Inferior parietal cortex (tissue), 1 donor: ENCODE results near the gene ZNF860.

ENCODE experiments used
- DNase-seq: peaks from one replicate; pipeline ENCODE4 v3.0.0-alpha.2; 2016; ENCODE audit errors: extremely low spot score

Gene ZNF860

DNA sequence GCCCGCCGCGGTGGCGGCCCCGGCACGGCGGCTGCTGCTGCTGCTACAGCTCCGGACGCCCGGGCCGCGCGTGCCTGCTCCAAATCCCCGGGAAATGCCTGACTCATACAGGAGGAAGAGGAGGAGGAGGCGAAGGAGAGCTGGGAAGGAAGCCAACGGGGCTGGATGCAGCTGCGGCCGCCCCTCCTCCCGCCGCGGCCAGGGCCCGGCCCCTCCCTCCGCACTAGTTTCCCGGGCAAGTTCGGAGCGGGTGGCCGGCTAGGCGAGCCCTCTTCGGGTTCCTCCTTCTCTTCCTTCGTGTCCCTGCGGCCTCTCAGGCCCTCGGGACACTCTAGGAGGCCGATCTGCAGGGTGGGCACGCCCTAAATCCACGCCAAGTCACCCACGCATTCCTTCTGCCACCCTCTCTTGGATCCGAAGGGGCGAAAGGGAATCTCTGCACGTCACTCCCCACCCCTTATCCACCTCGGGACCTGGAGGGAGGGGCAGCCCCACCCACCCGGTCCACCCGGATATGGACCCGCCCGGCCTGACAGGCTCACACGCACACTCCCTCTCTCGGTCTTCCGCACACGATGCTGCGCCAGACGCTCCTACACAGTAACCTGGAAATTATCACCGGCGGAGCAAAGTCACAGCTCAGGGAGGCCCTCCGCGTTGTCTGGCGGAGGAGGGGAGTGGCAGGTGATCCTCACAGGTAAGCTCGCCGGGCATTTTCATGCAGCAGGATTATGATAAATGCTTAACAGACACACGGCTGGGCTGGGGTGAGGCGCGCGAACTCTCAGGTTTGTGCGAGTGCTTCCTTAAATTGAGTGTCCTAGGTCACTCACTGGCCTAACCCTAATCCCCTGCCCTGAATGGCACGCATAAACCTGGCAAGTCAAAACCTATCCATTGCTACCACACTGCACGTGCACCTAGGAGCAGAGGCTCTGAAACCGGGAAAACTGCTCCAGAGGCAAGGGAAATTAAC lies at the start of gene ZNF860, which contains the start of gene OSBPL10:
TSS of gene ZNF860 (plus strand) at position 545 of the 976 bp plus-strand sequence. CDS start 7,330 bp downstream, outside the sequence.
TSS of gene OSBPL10 (minus strand) at position 57 of the 976 bp plus-strand sequence. CDS start 83 bp downstream, outside the sequence.
- peak; percentile 47 for DNase-seq

DNA sequence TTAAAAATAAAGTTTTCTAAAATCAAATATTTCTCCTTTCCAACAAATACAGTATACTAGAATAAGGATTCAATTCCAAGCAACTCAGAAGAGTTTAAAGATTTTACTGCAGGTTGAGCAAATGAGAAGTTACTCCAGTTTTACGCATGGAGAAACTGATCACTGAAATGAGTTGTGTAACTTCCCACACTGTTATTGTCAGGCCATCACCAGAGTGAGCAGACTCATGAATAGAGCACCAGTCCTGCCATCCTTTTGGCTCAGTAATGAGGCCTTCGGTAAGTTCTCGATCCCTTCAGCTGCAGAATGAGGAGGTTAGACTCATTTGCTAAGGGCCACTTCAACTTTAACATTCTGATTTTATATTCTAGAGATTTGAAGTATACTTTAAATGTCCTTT lies 48.6 kb upstream of the ZNF860 start:
- no peak for DNase-seq

DNA sequence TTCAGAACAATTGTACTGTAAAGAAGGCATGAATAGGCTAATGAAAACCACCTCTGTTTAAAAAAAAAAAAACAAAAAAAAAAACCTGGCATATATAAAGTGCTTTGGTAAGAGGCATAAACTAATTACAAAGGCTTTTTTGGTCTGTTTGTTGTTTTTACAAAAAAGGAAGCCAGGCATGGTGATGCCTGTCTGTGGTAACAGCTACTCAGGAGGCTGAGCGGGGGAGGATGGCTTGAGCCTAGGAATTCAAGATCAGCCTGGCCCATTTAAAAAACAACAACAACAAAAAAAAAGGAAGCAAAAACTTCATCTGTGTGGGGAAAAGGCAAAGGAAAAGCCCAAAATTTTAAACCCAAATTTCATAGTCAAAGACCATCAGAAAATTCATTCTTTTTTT lies 47.5 kb upstream of the ZNF860 start:
- DNase-seq, result no peak

DNA sequence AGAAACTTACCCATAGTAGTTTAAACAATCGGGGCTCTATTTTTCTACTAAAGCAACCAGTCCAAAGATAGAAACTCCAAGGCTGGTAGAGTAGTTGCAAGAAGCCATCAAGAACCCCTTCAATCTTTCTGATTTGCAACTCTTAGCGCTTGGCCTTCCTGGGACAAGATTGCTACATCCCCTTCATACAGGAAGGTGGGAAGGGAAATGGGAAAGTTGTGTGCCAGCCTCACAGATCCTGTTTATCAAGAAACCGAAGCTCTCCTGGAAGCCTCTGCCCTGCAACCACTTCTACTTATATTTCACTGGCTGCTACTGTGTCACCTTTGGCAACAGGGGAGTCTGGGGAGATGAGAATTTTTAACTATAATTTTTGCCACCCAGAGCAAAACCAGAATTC lies 46.7 kb upstream of the ZNF860 start:
- DNase-seq, result no peak

DNA sequence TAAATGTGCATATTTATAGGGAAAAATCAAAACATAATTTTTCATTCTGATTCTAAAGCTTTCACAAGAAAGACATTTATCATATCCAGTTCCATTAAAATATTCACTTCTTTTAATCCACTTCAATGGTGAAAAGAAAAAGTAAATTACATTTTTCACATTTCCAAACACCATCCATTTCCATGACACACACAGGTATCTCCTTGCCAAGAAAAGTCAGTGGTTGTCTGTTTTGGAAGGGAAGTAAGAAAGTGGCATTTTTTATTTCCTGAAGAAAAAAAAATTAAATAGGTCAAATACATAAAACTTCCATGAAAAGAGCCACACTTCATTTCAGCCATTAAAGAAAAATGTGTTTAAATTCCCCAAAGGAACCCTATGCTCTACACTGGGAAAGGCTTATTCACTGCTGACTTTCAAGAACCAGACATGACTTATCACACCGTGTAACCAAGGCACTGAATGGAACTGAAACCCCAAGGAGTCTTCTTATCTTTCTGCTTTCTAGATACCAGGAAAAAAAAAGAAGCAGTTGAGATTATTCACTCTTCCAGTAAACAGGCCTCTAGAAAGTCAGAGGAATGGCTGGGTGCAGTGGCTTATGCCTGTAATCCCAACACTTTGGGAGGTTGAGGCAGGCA lies 45.0 kb upstream of the ZNF860 start:
- no peak for DNase-seq

DNA sequence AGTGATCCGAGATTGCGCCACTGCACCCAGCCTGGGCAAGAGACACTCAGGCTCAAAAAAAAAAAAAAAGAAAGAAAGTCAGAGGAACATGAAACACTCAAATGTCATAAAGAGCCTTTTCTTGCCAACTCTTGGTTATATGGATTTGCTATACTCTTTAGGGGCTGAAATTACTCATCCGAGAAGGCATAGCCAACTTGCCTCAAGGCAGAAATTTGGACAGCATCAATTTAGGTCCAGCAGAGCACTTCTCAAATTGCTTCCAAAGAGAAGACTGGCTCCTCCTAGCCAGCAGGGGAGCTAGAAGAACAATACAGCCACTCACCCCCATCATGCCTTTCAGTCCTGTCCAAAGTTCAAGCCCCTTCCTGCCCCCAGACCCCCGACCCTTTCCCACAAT lies 44.3 kb upstream of the ZNF860 start:
- DNase-seq, result no peak

DNA sequence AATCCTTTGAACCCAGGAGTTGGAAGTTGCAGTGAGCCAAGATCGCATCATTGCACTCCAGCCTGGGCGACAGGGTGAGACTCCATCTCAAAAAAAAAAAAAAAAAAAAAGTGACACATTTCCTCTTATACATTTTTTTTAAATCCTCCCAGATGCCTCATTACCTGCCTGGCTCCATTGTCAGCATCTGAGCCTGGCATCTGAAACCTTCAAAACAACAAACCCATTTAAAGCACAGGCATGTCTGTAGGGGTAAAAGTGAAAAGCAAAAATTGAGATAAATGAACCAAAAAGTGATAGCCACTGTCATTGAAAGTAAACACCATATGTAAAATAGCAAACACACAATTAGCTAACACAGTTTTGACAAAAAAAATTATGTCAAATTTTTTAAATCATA lies 39.1 kb upstream of the ZNF860 start:
- no peak for DNase-seq

DNA sequence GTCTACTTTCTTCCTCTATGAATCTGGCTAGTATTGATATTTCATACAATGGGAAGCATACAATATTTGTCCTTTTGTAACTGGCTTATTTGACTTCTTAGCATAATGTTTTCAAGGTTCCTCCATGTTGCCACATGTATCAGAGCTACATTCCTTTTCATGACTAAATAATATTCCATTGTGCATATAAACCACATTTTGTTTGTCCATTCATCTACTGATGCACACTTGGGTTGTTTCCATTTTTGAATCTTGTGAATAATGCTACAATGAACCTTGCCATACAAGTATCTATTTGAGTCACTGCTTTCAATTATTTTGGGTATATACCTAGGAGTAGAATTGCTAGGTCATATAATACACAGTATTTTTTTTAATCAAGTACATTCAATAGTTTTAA lies 38.5 kb upstream of the ZNF860 start:
- DNase-seq, result no peak

DNA sequence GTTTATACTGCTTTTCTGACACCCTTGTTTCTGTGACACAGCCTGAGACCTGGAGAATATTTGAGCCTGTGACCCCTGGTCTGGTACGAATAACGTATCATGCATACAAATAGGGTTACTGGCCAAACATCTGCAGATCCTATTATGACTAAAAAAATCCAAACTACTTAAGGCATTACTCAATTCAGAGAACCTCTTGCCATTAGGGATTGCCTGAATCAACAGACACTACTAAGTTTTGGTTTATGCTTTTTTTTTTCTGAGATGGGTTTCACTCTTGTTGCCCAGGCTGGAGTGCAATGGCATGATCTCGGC lies 35.9 kb upstream of the ZNF860 start:
- no peak for DNase-seq

DNA sequence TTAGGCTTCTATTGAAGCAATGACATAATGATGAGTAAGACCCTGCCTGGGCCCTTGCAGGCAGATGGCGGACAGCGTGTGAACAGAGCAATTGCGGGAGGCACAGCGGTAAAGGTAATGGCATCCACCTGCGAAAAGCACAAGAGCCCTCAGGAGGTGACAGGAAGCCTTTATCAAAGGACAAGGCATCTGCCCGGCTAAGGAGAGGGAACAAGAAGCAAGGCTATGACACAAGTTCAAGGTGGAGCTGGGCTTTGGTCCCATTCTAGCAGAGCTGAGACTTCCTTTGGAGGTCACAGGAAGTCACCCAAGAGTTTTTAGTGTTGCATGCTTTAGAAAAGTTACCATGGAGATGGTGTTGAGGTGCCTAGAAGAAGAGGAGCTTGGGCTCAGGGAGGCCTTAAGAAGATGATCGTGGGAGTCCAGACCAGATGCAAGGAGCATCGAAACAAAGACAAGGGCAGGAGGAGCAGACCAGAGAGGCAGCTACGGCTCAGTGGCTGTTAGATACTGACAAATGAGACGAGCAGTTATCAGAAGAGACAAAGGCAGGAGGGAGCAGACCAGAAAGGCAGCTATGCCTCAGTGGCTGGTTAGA lies 35.0 kb upstream of the ZNF860 start:
- no peak for DNase-seq

DNA sequence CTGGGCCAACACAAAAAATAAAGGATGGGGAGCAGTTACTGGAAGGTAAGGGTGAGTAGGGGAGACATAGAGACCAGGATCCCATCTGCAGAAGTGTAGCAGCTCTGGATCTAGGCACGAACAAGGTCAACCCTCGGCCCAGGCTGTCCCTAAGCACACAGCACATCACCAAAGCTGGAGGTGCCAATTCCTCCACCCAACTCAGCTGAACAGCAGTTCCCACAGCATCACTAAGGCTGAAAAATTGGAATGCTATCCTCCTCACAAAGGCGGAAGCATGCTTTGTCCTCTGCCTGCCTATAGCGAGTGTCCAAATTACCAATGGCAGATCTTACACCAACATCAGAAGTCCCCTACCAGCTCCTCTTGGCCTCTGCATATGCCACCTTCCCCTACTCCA lies 34.4 kb upstream of the ZNF860 start:
- DNase-seq, result no peak

DNA sequence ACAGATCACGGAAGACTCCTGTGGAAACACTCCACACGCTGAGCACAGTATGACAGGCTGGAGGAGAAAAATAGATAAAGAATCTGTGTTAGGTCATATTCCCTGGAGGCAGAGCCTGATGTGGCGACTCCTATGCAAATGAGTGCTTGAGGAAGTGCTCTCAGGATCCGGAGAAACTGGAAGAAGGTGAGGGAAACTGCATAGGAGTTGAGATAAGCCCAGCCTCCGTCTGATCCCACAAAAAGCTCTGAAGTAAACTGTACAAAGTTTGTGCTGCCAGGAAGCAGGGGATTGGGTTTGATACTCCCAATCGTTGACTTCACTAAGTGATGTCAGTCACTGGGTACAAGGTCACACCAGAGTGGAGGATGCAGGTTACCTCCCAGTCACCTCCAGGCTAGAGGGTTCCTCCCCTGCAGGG lies 33.9 kb upstream of the ZNF860 start:
- no peak for DNase-seq

DNA sequence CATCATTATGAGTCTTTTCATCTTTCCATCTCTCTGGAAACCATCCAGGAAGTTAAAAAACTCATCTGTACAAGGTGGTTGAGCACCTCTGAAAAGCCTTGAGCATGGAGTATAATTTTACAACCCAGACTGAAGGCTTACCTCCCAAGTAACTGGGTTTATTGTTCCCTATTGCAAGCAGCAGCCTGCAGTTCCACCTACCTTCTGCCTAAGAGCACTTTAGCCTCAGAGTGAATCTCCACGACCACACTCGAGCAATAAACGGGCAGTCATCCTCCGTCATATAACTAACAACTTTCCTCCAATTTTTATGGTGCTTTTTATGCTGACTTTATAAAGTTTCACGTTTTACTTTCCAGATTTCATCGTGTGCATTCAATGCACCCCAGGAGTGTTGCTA lies 33.3 kb upstream of the ZNF860 start:
- no peak for DNase-seq

DNA sequence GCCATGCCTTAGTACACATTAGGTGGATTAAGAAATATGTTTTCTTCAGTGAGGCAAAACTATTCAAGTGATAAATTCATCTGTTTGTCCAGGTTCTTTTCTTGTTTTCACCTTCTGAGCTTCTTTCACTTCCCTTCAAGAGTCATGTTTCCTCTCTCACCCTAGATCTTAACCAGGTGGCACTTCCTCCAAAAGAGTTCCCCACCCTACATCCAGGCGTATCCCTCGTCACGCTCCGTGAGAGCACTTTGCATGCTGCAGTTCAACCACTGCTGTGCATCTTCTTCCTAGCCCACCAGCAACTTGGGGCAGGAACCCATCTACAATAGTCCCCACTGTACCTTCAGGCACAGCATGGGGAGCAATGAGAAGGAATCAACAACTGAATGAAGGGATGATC lies 29.3 kb upstream of the ZNF860 start:
- no peak for DNase-seq

DNA sequence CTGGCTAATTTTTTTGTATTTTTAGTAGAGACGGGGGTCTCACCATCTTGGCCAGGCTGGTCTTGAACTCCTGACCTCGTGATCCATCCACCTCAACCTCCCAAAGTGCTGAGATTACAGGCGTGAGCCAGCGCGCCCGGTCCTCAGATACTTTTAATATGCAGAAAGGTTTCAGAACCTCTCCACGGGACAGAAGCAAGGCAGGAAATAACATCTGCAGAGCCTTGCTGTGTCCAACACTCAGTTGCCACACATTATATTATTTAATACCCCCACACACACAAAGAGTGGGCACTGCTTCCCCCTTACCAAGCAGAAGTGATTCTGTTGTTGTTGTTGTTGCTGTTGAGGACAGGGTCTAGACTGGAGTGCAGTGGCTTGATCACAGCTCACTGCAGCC lies 28.5 kb upstream of the ZNF860 start:
- DNase-seq, result no peak

DNA sequence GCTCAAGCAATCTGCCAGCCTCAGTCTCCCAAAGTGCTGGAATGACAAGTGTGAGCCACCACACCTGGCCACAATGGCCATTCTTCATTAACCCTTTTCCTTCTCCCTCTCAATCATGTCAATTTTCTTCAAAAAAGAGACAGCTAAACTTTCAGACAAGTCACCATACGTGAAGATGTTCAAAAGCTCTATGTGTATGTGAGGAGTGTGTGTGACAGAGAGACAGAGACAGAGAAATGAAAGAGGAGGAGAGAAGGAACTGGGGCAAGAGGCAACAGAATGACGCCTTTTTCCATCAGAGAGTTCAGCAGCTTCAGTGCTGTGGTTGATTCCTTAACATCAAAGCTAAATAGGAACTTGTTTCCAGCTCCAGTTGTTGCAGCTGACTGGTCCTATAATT lies 27.9 kb upstream of the ZNF860 start:
- DNase-seq, result no peak

DNA sequence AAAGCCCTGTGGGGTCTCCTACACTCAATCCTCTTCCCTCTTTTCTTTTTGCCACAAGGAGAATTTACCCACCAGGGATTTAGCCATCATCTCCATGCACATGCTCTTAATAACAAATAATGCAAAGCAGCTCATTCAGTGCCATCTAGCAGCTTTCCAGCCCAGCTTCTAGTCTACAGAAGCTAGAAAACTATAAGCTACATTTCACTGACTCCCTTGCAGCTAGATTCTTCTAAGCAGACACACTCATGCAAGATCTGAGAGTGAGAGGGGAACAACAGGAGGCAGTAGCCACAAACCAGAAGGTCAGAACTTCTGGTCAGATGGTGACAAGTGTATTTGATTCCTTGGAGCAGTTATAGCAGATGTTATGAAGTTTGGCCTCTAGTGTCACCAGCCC lies 26.0 kb upstream of the ZNF860 start:
- no peak for DNase-seq

DNA sequence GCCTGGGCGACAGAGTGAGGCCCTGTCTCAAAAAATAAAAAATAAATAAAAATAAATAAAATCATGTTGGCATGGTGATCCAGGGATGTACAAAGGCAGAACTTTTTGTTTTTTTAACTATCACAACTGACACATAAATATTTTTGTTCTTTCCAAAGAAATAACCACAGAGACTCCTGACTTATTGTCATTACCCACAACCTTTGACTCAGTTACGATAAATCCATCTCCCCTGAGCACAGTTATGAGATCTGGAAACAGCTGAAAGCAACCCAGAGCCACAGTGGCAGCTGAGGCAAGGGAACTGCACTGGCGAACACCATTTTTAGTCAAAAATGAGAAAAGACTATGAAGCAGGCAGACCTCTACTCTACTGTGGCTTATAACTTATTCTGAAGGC lies 24.4 kb upstream of the ZNF860 start:
- no peak for DNase-seq

DNA sequence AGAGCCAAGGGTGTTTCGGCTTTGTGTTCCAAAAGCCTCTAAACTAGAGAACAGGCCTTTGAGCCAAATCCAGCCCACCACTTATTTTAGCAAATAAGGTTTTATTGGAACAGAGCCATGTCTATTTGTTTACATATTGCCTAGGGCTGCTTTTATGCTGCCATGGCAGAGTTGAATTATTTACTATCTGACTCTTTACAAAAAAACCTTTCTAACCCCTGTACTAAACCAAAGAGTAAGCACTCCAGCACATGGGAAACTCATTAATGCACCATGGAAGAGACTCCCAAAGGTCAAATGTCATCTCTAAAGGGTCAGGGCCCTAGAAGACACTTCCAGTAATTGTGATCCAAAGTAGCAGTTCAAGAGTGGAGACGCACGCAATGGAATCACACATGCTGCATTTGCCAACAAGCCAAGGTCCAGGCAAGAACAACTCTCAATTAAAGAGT lies 22.8 kb upstream of the ZNF860 start:
- no peak for DNase-seq

DNA sequence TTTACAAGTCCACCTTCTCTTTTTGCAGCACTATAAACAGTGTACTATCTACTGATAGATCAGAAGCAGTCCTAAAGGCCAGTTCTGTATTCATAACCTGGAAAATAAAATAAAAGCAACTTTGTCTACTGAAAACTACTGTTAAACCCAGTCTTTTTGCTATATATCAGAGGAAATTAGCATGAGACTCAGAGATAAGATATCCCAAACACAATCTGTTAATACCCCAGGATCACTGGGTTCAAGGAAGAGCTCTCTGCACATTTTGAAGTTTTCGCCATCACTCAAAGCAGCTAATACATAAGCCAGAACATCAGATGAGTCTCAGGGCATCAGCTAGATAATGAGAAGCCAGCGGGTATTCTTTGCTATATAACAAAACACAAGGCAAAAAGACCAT lies 22.3 kb upstream of the ZNF860 start:
- no peak for DNase-seq

DNA sequence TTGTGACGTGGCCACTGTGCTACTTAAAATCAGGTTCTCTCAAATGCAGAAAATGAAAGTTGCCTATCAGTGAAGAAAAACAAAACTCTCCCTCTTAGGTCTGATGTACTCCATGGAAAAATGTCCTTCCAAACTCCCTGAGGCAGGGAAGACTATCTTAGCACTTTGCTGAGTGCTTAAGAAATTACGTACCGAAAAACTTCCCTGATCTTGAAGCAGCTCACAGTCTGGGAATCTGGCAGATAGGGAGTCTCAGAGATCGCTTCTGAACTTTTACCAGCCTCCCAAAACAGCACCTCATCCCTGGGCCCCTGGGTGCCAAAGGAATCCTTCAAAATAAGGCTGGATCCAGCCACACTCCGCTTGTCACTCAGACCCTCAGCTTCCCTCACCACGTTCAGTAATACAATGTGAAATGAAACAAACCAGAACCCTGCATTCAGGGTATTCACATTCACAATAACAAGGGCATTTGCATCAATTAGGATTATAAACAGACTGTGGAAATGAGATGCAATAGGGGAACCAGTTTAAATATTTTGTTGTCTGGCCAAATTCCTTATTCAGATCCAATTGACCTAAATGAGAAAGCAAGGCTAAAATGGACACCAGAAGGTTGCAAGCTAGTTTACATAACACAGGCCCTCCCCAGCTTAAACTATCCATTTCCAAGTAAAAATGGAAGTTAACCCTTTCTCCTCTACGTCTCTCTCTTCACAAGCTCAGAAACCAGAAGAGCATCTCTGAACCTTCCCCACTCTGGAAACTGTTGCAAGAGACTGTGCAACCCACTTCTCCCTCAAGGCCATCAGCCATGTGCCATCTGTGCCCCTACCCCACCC lies 21.4 kb upstream of the ZNF860 start:
- no peak for DNase-seq
